Activated CD8-positive, alpha-beta memory T cell treated with anti-CD3 and anti-CD28 coated beads for 1 hour (primary cell): ENCODE data around the gene SHISA6.

ENCODE experiments used
- DNase-seq, 2 donors: peaks; one replicate each; pipeline ENCODE4 v3.0.0-alpha.2; 2020; ENCODE audit warnings: low read depth in 1 of 2; ENCODE audit errors: extremely low read depth in 1 of 2

Gene SHISA6

DNA sequence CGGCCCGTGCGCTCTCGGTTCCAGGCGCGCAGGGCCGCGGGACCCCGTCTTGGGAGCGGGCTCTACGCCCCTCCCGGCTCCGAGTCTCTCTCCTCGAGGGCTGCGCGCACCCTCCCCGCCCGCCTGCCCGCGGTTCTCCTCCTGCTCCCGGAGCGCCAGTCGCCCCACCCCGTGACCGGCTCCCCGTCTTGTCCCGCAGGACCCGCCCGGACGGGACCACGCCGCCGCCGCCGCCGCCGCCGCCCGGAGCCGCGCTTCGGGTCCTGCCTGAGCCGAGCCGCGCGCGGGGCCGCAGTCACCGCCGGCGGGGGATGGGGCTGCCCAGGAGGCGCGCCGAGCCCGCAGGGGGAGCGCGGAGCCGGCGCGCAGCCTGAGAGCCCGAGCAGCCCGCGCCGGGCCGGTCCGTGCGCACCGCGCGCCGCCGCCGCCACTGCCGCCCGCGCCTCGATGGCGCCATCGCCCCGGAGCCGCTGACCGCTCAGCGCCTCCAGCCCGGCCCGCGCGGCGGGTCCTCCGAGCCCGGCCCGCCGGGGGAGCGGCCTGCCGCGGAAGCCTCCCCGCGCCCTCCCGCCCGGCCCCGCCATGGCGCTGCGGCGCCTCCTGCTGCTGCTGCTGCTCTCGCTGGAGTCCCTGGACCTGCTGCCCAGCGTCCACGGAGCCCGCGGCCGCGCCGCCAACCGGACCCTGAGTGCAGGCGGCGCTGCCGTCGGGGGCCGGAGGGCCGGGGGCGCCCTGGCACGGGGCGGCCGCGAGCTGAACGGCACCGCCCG is at the start of gene SHISA6:
TSS of gene SHISA6 (plus strand) at position 373 of the 770 bp plus-strand sequence.
- DNase-seq, result no peak

DNA sequence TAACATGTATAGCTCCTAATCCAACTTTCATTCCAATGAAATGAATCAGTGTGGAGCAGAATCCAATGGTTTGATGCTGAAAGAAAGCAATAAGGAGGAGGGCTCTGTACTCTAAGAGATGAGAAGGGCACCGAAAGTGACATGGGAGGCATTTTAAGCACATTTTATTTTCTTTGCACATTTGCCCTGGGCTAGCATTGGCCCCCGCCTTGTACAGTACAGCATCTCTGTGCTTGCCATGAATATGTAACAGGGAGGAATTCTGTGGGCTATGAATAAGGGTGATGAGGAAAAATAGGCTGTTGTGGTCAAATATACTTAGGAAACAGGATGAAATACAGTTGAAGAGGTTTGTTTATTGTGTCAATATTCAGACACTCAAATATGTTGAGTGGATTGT is 45.2 kb upstream of the SHISA6 start:
- DNase-seq, result no peak

DNA sequence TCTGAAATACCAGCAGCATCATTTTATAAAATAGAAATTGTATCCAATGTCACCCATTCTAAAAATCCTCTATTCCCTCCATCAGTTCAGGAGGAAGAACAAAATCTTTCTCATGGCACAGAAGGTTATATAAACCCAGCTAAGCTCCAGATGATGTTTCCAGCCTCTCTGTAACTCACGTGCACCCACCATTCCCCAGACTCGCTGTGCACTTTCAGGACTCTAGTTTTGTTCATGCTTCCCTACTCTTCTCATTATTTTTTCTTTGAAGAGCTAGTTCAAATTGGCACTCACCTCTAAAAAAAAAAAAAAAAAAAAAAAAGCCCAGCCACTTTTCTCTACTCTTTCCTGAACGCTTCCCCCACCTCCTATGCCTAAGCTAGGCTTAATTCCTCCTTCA is 36.0 kb upstream of the SHISA6 start:
- DNase-seq, result no peak

DNA sequence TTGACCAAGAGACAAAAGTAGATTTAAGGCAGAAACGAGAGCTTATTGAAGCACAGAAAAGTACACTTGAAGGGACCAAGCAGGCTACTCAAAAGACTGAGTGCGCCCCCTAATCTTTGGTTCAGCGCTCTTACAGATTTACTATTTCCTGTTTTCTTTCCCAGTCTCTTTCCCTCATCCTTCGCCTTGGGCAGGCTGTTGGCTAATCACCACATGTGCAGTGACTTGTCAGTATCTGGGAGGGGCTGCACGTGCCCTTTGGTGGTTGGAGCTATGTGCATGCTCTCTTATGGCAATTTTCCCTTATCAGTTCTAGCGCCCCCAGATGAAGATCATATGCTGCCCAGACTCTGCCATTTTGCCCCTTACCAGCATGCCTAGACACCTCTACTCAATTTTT is 35.4 kb upstream of the SHISA6 start:
- no peak for DNase-seq

DNA sequence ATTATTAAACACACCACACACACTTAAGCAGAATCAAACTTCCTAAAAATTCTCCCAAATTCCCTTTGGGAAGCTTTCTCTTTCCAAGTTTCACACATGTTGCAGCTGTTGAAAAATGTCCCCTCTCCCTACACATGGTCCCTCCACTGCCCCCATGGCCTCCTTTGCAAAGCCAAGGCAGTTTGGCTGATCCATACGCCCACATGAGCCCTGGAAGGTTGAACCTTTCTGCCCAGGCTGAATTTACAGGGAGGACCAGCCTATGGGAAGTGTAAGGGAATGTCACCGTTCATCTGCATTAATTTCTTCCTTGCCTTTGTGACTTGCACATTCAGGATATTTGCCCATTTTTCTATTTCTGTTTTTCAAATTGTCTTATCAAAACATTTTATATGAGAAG is 31.1 kb upstream of the SHISA6 start:
- no peak for DNase-seq

DNA sequence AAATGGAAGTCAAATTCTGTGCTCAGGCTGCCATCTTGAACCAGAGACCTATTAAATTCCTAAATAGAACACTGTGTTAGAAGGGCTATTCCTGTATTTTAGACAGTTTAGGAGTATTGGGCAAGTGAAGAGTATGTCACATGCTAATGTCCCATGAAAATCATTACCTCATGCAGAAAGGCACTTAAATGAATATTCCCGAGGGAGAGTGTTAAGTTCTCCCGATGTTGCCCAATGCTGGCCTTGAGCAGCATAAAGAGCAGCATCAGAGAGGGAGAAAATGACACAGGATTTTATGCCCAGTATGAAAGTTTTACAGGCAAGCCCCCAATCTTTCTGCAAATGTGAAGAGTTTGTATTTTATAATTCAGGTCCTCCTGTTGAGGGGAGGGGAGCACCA is 28.2 kb upstream of the SHISA6 start:
- DNase-seq, result no peak

DNA sequence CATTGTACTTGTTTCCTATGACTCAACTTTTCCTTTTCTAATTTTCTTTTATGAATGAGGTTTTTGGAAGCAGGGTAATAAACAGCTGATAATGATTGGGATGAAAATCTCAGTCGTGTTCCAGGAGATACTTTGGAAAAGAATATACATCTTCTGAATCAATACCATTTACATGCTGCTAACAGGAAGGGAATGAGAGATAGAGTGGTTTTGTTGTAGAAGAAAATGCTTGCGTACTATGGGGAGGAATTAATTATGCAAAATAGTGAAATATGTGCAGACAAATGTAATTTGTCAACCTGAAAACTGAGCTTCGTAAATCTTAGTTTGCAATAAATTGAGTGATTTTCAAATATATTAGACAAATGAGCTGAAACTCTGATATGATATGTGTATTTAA is 24.0 kb upstream of the SHISA6 start:
- DNase-seq, result no peak

DNA sequence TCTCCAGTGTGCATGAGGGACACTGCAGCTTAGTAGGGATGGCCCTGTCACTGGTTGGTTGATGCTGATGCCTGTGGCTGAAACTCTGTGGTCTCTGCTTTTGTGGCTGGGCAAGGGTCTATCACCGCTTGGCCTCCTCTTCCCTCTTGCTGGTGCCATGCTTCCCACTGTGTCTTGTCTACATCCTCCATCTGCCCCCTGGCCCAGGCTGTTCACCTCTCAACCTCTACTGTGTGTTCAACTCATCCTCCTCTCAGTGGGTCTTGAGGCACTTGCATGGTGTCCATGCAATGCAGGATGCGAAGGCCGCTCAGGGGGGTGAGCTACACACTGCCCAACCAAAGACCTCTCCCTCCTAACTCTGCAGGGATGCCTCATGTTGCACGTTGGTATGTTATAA is 19.8 kb upstream of the SHISA6 start:
- DNase-seq, result no peak

DNA sequence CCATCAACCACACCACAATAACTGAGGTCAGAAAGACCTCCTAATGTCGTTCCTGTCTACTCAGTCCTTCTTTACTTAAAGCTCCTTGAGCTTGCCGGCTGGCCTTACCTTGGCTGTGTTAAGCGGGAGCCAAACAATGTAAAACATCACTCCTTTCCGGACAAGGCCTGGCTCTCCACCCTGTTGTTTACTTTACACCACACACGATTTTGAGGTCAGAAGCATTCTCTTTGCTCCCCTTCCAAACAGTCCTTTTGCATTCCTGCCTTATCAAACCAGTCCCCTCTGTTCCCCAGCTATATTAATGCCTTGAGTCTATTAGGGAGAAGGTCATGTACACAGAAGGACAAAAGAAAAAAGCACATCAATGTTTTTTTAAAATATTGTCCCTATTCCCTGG is 19.3 kb upstream of the SHISA6 start:
- no peak for DNase-seq

DNA sequence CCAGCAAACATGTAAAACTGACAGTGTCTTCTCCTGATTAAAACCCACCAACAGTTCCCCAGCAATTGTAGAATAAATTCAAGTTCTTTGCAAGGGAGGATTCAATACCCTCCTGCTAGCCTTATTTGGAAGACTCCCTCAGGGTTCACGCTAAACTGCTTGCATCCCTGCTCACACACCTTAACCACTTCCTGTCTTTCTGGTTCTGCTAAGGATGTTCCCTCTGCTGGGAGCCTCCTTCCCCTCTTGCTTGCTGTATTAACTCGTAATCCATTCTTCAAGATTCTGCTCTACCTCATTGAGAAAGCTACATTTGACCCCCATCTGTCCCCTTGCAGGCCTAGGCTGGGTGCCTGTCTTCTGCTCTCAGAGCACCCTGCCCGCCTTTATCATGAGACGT is 2.3 kb upstream of the SHISA6 start:
- no peak for DNase-seq

DNA sequence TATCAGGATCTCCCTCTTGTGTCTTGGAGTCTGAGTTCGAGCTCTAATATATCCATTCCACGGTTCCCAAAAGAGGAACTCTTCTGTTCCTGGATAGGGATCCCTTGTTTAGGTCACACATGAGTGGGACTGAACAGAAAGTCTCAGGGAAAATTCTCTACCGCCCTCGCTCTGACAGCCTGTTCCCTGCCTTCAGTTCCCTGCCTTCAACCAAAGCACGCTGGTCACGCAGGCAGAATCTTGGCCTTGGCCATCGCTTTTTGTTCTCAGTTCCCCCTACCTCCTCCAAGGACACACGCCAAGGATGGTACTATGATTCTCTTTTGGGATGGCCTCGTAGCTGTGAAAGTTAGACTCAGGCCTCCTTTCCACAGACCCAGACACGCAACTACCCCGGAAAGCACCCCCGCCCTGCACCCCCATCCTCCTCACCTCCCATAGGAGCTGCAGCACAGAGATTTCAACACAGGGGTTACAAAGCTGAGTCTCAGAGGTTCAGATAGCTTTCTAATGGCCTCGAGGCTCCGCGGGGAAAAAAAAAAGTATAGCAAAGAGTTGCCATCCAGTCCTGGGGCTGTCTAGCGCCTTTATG is 1.5 kb upstream of the SHISA6 start:
- DNase-seq, result no peak

DNA sequence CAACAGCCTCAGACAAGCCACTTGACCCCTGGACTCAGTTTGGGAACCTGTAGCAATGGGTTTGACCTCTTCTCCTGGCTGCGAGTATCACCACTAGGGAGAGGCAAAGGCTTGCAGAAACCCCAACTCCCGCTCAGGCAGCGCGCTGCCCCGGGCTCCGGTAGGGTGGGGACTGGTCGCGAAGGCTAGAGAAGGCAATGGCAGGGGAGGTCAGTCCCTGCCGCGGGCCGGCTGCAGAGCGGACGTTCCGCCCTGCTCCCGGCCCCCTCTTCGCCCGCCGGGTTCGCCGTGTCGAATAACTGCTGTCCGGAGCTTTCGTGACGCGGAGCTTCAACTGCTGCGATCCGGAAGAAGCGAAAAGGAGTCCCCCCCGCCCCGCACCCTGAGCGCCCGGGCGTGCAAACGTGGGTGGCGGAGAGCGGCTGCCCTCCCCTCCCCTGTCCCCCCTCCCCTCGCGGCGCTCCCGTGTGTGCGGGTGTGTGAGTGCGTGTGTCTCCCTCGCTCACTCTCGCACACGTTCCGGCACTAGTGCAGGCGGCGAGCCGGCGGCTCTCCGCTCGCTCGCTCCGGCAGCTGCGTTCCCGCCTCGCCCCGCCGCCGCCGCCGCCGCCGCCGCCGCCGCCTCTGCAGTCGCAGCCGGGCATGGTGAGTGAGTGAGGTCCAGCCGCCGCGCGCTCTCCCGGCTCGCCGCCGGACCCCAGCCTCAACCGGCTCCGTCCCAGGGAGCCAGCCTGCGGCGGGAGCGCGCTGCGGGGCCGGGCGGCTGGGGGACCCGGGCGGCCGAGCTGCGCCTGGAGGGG is 772 bp upstream of the SHISA6 start:
- DNase-seq, result no peak

DNA sequence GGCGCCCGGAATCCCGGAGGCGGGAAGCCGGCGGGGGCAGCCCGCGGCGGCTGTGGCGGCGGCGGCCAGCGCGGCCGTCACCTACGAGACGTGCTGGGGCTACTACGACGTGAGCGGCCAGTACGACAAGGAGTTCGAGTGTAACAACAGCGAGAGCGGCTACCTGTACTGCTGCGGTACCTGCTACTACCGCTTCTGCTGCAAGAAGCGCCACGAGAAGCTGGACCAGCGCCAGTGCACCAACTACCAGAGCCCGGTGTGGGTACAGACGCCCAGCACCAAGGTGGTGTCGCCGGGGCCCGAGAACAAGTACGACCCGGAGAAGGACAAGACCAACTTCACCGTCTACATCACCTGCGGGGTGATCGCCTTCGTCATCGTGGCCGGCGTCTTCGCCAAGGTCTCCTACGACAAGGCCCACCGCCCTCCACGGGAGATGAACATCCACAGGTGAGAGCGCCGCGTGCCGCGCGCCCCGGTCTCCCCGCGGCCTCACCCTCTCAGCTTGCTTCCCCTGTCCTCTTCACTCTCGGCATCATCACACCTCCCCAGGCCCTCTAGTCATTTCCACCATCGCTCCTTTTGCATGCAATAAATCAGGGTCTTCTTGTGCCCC is 706 bp downstream of the SHISA6 start:
- DNase-seq, result no peak

DNA sequence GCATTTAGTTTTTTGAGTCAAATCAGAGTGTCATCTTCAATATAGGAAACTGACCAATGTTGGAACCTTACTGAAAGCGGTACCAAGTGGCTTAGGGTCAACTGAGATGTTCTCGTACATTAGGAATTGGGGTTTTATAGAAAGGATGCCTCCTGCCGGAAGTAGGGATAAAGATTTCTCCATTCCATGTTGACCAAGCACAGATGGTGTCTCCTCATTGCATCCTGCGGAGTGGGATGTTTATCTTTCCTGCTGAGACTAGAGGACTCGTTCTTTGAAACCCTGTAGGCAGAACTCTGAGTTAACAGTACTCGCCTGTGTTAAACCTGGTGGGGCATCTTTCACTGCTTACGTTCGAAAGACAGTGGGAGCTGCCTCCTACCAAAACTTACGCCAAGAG is 1.4 kb downstream of the SHISA6 start:
- DNase-seq, result no peak

DNA sequence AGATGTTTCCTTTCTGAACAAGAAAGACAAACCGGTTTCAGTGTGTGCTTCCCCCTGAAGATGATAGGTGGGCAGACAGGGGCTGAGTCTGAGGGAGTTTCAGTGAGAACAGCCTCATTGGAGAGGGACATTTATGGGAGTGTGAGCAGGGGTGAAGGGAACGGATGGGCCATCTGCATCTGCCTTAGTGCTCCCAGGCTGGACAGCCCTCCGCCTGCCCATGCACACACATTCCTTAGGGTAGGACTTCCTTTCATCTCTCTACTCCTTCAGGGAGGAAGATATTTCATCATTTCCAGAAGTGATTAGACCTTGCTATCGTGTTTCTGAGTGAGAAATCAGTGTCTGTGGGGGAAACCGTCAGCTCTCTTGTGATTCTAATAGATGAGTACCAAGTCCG is 3.8 kb downstream of the SHISA6 start:
- DNase-seq, result no peak

DNA sequence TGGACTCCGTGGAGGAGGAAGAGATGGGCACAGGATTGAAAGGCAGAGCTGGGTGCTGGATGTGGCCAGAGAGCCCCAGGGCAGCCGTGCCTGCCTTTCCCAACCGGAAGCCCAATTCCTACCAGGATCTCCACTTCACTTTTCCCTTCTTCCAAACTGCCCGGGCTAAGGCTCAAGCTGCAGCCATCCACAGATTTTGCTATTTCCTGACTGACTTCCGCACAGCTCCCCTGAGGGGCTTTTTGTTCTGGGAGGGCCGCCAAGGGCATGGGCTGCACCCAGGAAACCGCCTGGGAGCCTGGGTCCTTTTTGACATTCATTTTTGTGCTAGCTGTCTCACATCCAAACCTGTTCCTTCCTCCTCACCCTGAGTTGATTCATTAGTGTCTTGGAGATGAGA is 4.2 kb downstream of the SHISA6 start:
- no peak for DNase-seq

DNA sequence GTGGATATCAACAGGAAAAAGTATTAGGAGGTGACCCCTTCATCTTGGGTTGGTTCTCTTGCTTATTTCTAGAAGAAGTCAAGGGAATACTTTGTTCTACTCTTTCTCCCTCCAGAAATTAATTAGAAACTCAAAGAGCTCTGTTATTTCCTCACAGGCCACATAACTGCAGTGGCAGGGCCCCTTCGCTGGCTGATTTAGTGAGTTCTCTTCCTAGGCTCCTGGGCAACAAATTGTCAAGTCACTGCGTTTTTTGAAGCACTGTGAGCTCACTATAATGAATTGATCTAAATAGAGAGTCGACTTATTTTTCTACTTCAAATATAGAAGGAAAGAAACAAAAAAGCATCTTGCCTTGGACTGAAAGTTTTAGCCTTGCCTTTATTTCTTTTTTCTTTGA is 4.8 kb downstream of the SHISA6 start:
- DNase-seq, result no peak

DNA sequence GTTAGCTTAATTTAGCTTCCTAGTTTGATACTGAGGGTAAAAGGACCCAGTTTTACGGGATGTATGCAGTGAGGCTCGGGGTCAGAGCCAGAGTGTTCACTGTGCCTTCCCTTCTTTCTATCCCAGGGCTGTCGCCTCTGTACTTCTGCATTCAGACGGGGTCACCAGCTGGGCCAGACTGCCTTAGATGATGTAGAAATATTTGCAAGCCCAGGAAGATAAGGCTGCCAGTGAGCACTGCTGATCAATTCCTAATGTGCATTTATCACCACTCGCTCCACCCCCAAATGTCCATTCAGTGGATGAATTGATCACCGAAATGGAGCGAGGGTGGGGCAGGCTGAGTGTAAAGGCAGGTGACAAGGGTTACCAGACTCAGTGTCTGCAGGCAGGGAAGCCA is 9.1 kb downstream of the SHISA6 start:
- no peak for DNase-seq

DNA sequence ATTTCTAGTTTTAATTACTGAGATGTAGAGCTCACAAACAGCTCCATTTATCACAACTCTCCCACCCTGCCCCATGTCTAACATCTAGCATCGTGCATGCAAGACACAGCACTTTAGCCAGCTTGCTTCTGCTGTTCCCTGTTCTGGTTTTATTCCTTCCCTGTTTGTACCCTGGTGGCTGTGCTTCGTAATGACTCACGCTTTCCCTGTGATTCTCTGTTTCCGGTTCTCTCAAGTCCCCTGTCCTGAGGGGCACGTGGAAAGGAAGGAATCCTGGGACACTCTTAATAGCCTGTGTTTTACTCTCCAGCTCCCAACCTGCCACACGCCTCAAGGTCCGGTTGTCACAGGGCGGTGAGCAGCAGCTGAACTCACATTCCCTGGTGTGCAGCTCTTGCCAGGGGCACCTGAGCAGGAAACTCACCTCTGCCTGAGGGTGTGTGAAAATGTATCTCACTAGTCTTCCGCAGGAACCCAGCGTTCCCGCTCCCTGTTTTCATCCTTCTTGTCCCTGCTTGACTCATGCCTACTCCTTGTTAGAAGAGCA is 10.6 kb downstream of the SHISA6 start:
- no peak for DNase-seq

DNA sequence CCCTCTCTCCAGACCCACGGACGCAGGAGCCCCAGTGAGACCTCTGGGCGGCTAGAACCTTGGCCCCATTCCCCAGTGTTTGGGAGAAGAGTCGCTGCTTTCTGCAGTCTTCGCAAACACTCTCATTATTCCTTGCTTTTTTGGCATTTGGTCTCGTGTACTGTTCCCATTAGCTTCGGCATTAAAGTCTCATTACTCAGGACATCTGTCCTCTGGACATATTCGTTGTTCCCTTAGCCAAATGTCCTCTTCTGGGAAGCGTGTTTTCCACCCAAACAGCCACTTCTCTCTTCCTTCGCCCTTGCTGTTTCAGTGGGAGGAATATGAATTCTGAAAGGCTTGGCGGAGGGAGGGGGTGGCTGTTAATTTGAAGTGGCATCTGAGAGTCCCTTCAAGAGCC is 11.1 kb downstream of the SHISA6 start:
- DNase-seq, result no peak

DNA sequence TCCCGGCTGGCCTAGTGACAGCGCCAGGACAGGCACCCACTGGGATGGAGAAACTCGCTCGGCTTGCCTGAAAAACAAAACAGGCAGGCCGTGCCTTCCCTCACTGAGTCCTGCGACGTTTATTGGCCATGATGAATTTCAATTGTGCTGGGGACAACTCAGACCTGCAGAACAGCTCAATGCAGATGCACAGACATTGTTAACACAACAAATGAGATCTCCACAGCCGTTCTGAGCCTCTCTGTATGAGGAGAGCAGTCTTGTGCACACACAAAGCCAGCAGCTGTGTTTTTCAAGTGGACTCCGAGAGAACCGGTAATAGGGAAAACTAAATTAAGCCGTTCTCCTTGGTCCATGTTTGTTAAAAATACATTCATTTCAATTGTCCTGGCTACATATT is 15.9 kb downstream of the SHISA6 start:
- no peak for DNase-seq
